A204.1 (cell line): ENCODE results near the gene ARHGAP23.

Source experiments
- FAIRE-seq: peaks from 2 replicates; lab custom pipeline; 2012; peaks lifted over from hg19 to GRCh38; lab: Jason Lieb, UNC

ARHGAP23 gene

DNA sequence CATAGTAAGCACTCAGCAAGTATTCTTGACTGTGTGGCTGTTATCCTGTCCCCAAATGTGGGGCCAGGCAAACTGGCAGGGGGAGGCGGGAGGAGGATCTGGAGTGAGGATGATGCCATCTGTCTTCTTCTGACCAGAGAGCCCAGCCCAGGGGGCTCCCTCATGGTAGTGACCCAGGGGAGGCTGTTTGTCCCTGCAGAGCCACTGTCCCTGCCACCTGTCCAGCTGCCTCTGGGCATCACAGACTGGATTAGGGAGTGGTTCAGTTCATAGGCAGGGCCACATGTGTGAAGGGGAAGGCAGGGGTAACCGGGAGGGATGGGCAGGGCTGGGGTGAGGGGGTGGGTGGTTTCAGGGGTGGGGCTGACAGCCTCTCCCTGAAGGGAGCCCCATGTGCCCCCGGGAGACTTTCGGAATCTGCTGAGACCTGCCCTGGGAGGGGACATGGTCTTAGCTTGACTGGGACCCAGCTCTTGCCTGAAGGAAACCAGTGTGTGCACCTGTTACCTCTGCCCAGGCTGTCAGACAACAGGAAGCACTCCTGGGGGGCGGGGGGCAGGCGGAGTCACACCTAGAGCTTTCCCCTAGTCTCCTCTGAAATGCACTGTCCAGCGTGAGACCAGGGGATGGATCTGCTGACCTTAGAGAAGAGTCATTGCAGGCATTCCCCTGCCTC is 15.2 kb downstream of the ARHGAP23 start:
- no peak for FAIRE-seq

DNA sequence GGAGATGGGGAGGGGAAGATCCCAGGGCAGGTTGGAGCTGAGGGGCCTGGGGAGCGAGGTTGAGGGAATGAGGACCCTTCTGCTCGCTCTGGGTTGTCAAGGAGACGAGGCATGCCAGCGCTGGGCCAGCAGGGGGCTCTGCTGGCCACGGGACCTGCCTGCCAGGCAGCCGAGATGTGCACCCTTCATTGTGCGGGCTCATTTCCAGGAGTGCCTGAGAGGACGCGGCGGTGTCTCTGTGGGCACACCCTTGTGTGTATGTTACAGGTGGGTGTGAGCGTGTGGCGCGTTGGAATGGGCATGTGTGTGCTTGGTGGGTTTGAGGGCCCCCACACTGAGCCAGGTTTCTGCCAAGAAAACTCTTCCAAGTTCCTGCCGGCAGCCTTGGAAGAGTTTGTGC is 15.9 kb downstream of the ARHGAP23 start:
- no peak for FAIRE-seq

DNA sequence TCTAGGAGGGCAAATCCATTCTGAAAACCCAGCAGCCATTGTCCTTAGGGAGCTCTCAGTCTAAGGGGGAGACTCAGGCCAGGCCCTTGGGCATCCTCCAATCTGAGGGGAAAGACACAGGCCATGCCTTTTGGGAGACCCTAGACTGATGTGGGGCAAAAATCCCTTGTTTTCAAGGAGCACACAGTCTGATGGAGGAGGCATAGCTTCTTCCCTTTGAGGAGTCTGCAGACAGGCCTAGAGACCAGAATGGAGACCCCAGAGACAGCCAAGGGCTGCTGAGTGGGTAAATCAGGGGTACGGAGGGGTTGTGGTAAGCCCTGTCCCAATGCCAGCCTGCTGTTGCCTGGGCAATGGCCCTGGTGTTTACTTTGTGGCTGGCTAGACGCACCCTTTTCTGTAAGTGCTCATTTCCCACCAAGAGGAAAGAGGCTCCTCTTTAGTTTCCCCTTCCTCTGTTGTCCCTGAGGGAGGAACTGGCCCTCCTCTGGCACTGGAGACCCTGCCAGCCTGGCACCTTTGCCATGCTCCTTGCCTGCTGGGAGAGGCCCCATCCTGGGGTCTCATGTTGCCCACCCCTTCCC is 19.3 kb downstream of the ARHGAP23 start:
- FAIRE-seq = no peak

DNA sequence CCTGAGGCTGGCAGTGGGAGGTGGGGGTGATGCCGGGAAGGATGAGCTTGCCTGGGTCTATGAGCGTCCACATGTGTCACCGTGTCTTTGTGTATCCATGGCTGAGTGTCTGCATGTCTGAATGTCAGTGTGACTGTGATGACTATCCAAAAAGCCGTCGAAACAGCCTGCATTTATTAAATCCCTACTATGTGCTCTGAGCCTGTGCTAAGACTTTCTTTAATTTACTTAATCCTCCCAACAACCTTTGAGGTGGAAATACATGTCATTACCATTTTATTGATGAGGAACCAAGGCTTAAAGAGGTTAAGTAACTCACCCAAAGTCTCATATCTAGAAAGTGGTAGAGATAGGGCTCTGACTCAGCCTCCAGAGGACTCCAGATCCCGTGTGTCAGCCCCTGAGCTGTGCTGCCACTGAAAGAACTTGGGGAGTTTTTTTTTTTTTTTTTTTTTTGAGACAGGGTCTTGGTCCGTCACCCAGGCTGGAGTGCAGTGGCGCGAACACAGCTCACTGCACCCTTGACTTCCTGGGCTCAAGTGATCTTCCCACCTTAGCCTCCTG is 20.0 kb downstream of the ARHGAP23 start:
- no peak for FAIRE-seq

DNA sequence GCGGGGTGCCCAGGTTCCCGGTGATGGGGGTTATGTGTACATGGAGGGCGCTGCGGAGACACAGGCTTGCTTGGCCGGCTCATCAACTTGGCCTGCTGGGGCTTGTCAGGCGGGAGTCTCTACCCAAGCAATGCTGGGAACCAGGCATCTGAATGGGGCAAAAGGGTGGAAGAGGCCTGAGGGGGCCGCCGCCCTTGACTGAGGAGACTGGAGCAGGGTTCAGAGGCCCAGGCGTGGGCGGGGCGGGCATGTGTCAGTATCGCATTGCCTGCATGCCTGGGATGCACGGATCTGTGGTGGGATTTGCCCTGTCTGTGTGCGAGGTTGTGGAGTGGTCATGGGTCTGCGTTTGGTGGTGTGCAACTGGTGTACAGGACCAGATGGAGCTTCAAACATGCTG is 21.1 kb downstream of the ARHGAP23 start:
- FAIRE-seq = no peak

DNA sequence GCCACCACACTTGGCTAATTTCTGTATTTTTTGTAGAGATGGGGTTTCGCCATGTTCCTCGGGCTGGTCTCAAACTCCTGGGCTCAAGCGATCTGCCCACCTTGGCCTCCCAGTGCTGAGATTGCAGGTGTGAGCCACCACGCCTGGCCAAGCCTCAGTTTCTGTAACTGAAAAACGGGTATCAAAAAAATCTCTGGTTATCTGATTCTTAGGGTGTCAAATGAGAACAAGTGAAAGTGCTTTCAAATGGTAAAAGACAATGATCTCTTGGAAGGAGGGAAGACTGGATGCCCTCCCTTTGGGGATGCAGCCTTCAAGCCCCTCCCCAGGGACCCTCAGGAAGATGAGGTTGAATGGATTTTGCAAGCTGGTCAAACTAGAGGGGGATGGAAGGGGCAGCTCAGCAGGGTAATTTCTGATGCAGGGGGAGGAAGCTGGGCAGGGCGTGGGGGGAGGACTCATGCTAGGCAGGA is 22.3 kb downstream of the ARHGAP23 start:
- no peak for FAIRE-seq

DNA sequence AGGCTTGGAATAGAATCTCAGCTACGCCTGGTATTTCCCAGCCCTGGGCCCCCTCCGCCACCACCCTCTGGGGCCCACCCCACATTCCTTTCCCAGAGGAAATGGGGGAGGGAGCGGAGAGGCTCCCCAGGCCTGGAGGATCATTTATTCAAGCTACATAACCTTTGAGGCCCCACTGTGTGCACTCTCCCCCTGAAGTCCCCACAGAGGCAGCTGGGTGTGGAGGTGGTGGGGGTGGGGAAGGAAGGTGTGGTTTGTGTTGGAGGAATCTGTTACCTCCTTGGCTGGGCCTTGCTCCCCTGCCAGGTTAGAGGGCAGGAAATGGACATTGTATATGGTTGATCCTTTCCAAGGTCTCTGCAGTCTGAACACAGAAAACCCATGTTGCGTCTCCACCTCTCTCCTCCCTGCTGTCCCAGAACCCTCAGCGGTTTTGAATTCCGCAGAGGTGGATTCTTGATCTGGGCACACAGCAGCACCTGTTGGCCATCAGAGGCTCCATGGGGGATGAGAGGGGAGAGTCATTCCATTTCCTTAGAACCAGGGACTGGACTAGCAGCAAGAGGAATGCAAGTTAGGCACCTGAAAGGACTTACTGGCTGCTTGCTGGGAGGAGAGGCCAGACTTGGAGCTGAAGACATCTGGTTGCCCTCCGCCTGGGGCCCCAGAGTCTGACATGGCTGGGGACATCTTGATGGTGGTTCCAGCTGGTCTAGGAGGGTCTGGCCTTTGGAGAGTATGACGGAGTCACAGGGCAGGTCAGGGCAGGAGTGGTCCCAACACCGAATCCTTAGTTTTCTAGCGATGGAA is 23.0 kb downstream of the ARHGAP23 start:
- FAIRE-seq = no peak

DNA sequence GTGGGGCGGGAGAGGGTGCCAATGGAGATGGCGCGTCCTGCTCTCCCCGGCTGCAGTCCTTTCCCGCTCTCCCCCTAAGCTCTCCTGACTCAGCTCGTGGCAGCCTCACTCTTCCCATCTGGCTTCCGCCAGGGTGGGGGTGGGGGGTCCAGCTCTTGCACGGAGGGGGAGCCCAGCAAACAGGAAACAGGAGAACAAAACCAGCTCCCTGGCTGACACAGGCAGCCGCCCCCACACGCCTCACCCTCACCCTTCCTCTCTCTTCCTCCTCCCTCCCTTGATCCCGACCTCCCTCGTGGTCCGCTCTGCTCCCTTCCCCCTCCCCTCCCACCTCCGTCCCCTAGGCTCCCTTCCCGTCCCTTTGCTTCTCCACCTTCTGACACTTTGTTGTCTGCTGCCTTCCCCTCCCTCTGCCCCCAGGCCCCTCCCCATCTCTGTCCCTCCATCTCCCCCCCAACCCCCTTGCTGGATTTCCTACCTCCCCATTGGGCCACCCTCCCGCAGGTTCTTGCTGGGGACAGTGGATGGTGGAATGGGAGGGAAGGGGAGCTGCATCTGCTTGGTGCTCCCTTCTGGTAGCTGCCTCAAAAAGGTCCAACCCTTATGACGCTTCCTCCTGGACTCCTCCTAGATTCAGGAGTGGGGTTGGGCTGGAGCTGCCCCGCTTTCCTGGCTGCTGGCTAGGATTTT is 23.7 kb downstream of the ARHGAP23 start:
- FAIRE-seq = no peak

DNA sequence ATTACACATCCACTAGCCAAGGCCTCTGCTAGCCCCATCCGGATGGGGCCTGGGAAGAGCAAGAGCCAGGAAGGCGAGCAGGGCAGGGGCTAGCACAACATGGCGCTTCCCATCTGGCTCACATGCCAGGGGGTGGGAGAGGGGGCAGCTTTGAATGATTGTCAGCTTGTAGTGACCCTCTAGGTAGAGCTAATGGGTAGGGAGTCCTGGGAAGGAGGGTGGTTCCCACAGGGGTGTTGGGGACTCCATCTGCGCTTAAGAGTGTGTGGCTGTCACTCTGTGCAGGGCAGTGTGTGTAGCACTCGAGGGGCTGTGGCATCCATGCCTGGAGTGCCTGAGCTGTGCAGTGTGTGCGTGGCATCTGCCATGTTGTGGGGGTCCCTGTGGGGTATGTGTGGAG is 24.5 kb downstream of the ARHGAP23 start:
- FAIRE-seq = no peak

DNA sequence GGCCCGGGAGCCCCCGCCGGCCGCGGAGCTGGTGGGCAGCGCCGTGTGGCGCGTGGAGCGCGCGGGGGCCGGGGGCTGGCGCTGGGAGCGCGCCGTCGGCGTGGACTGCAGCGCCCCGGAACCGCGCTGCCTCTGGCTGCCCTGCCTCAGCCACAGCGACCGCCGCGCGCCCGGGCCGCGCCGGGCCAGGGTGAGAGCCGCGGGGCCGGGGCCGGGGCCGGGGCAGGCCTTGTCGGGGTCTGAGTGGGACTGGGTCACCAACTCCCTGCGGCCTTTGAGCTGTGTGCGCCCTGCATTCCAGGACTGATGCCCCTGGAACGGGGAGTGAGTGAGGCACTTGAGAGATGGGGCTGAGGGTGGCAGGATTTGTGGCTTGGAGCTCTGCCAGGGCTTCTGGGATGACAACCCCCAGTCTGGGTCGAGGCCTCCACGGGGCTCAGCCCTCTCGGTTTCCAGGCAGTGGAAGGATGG is 25.7 kb downstream of the ARHGAP23 start:
- no peak for FAIRE-seq

DNA sequence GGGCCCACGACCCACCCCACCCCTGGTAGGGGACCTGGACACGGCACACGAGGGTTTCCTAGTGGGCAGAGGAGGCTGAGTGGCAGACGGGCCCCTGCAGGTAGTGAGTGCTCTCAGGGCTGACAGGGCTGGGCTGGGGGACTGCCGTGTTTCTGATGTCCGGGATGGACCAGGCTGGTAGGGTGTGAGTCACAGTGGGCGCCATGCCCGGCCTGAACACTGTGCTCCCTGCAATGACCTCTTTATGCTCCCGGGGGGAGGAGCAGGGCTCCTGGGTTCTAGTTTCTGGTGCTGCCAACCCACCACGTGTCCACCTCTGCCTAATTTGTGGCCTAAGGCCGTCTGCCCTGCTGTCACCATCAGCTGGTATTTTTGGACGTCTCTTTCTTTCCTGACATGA is 26.3 kb downstream of the ARHGAP23 start:
- FAIRE-seq = no peak

DNA sequence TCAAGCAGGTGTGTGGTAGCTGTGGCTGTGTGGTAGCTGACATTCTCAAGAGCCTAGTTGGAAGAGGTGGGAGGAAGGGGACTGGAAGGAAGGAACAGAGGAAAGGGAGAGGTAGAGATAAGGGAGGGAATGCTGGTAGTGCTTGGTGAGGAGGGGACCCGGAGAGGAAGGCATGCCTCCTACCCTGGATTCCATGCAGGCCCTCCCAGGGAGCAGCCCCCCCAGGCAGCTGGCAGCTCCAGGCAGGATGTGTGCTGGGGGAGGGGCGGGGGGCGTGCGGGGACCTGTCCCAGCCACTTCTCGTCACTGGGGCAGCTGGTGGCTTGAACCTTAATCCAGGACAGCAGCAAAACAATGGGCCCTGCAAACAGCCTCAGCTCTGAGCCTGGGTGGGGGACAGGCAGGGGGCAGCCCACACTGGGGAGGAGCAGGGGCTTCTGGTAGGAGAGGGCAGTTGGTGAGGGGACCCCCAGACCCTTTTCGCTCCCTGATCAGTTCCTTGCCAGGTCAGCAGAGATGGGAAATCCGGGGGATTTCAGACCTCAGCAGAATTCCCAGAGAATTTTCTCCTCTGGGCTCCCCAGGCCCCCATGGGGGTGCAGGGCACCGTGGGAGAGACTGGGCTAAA is 27.1 kb downstream of the ARHGAP23 start:
- no peak for FAIRE-seq

DNA sequence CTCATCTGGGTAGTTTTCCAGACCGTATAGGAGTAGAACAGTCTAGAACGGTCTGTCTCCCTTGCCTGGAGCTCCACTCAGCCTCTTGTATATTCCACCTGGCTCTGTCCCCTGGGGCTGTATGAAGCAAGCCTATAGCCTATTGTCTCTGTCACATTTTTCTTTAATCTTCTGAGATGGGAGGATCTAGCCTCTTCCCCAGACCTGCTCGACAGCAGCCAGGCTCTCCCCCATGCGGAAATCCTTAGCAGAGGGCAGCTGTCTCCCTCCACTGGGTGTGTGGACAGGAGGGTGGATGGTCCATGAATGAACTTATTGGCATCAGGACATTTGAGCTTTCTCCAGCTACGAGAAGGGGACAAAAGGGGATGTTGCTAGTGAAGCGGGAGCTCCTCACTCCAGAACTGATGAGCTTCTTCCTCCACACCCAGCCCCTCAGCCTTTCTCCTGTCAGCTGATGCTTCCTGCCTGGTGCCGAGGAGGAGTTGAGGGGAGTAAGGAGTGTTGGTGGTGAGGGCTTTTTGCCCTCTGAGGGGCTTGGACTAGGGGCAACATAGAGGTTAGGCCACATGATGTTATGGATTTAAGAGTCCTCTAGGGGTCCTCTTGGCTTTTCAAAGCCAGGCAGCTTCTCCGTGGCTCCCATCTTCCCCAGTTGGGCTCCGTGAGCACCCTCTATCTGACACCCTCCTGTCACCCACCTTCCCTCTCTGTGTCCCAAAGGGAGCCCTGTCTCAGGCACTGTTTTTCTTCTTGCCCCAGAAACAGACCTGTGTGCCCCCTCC is 28.0 kb downstream of the ARHGAP23 start:
- FAIRE-seq = no peak

DNA sequence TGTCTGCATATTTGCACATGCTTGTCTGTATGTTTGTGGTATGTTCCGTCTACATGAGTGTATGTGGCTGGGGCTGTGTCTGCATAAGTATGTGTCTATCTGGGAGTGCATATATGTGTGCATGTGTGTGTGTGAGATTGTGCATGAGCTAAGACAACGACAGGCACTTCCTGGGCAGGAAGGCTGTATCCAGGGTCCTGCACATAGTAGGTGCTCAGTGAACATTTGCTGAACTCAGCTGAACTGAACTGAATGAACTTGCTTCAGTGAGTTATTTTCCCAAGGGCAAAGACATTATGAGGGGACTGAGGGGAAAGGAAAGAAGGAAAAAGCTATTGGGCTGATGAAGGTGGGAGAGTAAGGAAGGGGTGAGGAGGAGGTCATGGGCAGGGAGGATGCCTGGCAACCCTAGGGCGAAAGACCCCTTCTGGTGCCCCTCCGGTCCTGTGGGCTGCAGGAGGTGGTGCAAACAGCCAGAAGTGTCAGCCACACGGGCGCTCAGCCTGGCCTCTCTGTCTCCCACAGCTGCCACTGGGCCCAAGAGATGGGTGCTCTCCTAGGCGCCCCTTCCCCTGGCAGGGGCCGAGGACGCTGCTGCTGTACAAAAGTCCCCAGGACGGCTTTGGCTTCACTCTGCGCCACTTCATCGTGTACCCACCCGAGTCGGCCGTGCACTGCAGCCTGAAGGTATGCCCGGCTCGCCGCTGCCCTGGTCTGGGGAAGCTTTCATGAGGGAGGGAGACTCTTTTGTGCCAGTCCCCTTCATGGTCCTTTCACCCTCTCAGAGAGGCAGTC is 29.5 kb downstream of the ARHGAP23 start:
- FAIRE-seq = no peak

DNA sequence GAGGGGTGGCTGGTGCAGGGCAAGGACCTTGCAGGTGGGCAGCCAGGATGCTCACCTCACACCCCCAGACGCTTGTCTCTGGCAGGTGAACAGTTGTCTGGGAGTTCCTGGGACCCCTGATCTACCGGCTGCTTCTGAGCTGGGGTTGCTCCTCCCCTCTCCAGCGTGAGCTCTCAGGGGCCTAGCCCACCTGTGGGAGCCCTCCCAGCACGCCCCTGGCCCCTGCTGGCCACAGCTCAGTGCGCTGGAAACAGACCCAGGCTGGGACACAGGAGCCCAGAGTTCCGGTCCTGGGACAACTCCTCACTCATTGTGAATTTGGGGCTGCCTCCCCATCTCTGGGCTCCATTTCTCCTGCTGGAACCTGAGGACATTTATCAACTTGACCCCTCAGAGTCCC is 30.3 kb downstream of the ARHGAP23 start:
- FAIRE-seq = no peak

DNA sequence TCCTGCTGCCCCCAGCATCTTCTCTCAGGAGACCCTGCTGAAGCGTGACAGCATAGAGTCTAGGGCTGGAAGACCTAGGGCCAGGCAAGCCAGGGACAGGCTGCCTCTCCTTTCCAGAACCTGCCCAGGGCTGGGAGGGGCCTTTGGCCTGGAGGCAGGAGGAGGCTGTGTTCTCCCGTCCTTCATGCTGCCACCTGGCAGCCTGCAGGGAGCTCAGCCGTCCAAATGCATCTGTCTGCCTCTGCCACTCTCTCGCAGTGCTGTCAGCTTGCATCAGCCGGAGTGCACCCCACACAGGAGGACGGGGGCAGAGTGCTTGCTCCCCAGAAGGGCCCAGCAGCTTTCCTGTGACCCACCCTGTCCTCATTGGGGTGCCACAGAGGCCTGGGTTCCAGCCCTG is 31.3 kb downstream of the ARHGAP23 start:
- no peak for FAIRE-seq

DNA sequence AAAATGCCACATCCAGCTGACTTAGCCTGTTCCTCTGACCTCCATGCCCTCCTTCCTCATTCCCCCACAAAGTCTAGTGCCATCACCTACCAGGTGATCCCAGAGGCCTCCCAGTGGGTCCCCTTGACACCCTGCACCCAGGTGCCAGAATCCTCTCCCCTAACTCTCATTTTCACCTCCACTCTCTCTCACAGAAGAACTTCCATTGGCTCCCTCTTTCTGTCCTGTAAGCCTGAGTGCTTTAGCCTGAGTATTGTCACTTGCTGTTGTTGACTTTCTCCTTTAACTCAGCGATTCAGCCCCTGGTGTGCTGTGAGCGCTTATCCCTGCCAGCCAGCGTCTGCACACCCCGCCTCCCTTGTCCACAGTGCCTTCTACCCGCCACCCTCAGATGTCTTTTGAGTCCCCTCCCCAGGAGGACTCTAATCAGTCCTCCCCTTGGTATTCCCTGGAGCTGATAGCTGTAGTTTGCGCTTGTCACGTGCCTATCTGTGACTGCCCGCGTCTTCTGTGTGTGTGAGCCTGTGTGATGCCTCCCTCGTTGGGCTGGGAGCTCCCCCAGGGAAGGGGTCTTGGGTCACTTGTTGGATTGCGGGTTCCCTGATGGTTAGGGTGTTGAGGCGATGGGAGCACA is 31.9 kb downstream of the ARHGAP23 start:
- FAIRE-seq = no peak

DNA sequence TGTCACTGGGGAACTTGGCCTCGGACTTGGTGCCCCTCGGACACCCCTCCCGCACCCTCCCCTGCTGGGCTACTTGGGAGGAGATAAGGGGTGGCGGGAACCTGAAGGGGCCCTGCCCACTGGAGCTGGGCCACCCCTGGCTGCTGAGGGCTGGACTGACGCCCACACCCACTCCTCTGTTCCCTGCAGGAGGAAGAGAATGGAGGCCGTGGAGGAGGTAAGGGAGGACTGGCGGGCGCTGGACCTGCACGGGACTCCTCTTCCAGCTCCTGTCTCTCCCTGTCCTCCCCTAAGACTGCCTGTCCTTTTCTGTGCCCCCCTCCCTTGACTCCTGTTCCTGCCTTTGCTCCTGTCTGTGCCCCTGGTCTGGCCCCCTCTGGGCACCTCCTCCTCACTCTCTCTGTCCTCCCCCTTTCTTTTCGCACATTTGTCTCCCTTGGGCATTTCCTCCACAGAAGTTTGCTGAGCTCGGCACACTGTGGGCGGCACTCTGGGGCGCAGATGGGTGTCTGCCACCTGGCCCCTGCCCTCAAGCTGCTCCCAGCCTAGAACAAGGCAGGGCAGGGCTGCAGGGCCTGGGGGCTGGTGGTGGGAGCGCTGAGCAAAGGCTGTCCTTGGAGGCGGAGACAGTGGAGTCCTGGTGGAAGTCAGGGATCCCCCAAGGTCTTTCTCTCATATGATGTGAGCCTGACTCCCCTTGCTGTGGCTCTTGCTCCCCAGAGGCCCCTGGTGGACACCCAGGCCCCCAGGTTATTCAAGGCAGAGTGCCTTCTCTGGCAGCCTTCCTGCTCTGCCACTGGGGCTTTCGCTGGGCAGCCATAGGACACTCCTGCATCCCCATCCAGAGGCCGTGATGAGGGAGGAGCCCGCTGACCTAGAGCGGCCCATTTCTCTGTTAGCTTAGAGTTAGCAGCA is 32.7 kb downstream of the ARHGAP23 start:
- FAIRE-seq = no peak

DNA sequence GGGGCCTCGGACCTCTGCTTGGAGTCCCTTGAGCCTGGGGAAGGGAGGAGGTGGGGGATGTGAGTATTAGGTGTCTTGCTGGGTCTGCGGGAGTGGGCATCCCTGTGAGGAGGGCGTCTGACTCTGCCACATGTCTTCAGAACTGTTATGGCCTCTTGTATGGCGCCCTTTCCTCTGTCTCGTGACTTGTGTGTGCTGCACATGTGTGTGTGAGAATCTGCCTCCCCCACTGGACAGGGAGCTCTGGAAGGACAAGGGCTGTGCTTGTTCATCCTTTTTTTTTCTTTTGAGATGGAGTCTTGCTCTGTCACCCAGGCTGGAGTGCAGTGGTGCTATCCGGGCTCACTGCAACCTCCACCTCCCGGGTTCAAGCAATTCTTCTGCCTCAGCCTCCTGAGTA is 33.4 kb downstream of the ARHGAP23 start:
- no peak for FAIRE-seq
